DMS153 treated with DMSO at 0.1 percent for 48 hours (cell line): Measurements from ENCODE around the gene FAAP100.

Experiments used
- DNase-seq: peaks from one replicate; lab custom pipeline; 2025; ENCODE audit not compliant: unreplicated experiment; lab: John Stamatoyannopoulos, UW

The FAAP100 gene

DNA sequence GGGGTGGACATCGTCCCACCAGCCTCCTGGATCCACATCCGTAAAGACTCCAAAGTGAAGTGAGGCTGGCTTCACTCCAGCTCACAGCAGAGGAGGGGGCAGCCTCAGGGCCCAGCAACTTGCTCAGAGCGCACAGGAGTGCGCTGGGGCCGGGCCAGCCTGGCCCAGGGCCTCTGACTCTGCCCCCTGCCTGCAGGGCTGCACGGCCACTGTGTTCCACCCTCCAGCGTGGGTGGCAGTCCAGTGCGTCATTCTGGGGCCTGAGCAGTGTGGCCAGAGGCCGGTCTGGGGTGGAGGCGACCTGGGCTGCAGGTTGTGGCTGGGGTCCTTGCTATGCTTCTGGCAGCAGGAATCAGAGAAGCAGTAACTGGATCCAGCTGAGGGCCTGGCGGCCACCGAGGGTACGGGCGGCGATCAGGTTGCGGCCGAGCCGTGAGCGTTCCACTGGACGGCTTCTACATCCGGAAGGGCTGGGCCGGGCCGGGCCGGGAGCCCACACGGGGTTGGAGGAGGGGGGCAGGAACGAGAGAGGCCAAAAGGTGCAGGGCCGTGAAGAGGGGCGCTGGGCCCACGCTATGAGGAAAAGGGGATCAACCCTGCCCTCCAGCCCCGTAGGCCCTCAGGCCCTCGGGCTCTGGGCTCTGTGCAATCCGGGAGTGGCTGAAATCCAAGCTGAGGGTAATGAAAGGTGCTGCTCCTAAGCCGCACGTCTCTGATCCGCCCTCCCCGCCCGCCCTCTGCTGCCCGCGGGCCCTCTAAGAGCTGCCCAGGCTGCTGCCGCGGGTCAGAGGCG lies 24.4 kb downstream of the FAAP100 start, which contains the start of gene FSCN2:
FSCN2 (plus strand) TSS at position 787 of the 793 bp plus-strand sequence. CDS start 155 bp downstream, outside the sequence.
- no peak for DNase-seq

GRCh38 chr17:81526662-81527571 lies 25.2 kb downstream of the FAAP100 start:
- DNase-seq: no peak

DNA sequence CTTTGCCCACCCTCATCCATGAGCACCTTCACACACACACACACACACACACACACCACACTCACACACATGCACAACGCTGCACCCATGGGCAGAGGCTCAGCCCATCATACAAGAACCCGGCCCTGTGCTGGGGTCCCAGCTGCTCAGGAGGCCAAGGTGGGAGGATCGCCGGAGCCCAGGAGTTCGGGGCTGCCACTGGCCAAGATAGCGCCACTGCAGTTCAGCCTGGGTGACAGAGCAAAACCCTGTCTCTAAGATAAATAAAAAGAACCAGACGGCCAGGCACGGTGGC lies 27.3 kb downstream of the FAAP100 start:
- no peak for DNase-seq

DNA sequence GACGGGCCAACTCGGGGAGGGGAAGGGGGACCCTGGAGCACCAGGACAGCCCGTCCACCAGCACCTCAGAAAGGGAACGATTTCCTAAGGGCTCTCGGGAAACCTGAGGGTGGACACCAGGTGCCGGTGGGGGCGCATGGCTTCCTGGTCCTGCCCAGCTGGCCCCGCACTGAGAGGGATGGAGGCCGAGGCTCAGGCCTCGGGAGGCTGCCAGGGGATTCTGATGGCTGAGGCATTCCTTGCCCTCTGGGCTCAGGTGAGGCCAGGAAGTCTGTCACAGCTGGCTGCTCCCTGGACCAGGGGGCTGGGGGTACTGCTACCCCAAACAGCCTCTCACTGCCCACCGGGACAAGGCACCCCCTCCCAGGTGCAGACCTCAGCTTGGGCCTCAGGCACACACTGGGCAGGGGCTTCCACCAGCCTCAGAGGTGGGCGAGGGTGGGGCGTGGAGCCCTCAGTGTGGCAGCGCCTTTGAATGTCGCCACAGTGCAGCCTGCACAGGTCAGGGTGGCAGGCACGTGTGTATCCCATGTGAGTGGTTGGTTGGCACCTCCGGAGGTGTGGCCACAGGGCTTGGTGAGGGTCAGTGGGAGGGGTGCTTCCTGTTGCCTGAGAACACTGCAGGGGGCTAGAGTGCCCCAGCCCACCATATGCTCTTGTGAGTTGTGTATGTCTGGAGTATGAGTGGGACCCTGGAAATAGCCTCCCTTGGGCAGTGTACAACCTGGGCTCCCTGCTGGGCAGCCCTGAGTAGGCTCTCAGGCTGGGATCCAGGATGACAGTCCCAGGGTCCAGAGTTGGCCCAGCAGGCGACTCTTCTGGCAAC lies 27.9 kb downstream of the FAAP100 start:
- no peak for DNase-seq

GRCh38 chr17:81523402-81524038 lies 28.6 kb downstream of the FAAP100 start:
- DNase-seq: peak; percentile 21

GRCh38 chr17:81522491-81523401 lies 29.4 kb downstream of the FAAP100 start:
- no peak for DNase-seq

- DNase-seq: no peak
These were observed 31.9 kb downstream of the FAAP100 start for GRCh38 chr17:81520021-81520901.

DNA sequence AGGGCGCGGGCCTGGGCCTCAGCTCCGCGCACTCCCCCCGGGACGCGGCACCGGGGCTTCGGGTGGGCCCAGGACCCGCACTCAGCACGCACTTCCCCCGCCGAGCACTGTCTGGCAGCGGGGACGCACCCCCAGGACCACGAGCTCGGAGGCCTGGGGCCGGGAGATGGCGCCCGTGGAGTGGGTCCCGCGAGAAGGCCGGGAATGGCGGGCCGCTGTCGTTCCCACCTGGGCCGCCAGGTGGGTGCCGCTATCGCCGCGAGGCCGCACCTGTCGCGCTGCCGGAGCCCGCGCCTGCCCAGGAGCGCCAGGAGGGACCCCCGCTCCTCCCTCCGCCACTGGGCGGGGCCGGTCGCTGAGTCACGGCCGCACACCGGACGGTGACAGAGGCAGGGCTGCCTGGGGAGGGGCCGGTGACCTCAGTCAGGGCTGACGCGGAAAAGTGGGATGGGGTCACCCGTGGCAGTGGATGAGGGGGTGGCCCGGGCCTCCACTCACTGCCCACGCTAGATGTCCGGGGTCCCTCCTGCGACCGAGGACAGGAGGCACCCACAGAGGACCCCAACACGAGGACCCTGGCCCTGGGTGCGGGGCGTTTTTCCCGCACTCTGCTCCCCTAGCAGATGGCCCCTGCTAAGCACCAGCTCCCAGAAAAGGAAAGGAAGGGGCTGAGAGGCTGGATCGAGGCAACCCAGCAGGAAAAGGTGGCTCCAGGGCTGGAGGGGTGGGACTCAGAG lies 32.7 kb downstream of the FAAP100 start:
- DNase-seq: peak; percentile 50

DNA sequence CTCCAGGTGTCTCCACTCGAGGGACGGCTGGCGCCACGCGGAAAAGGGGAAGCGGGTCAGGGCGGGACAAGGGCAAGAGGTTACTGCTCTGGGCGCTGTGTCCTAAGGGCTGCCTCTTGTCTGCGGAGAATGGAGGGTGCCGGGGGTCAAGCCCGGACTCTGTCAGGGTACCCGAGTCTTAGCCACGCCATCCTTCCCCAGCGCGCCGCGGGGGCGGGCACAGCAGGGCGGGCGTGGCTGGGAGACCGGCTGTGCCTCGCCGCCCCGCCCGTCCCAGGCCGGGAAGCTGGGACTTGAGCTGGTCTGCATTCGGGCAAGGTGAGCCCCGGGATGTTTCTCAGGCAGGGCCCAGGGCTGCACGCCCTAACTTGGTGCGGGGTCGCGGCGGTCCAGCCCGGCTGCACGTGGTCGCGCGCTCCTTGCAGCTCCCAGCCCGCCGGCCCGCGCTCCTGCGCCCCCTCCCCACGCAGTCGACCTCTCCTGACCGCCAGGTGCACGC lies 33.3 kb downstream of the FAAP100 start:
- DNase-seq: no peak

DNA sequence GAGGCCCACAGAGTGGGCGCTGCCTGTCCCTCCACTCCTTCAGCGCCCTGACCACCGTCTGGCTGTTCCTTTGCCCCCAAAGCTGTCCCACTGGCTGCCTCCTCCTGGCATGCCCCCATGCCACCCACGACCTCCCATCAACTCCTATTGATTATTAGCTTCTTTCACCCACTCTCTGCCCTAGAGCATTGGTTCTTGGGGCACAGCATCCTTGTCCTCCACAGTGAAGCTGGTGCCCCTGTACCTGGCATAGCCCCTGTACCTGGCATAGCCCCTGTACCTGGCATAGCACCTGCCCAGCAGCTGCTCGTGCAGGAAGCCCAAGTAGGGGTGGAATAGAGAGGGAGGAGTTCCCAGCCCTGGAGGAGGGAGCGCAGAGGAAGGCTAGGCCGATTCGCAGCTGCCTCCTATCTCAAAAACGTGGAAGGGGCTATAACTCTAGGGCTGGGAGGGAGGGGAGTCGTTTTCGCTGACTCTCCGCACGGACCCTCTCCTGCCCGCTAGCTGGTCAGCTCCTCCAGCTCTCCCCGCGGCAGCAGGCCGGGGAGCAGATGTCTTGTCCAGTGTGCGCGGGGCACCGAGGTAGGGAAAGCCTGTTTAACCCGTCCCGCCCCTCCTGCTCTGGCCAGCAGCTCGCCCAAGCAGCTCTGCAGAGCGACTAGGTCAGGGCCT lies 33.9 kb downstream of the FAAP100 start:
- peak; percentile 38 for DNase-seq

DNA sequence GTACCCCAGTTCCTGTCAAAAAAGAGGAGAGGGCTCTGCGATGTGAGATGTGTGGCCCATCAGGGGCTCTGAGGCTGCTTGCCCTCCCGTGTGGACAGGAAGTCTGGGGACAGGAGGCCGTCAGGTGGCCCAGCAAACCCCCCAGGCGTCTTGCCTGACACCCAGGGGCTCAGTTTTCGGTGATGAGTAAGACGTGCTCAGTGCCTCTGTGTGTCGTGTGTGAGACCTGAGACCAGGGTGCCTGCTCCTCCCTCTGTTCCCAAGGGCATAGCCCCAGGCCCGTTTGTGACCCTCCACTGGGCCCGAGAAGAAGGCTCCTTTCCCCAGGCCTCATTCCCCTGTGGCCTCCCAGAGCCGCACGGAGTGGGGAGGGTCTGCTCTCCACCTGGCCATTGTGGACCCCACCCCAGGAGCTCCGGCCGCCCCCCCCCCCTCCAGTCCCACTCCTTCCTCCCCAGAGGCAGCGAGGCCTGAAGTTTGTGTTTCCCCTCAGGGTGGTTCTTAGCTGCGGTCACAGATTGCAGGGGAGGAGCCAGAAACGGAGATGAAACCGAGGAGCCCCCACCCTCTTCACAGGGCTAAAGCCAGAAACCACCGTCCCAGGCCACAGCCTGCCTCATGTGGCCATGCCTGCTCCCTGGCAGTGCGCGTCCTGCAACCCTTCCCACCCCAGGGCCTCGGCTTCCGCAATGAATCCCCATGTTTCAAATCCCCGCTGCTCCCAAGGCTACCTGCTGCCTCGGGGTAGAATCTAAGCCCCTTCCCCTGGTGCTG lies 34.6 kb downstream of the FAAP100 start:
- no peak for DNase-seq

DNA sequence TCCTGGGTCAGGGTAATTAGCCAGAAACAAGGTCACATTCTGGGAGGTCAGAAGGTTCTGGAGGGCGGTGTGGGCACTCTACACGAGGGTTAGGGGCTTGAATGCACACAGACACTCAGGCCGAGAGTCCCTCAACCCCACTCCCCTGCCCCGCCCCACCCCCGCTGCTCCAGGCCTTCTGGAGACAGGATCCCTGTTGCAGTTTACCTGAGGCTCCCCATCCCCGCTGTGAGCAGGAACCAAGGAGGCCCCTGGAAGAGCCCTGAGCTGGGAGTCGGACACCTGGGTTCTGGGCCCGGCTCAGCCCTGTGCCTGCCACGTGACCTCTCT lies 35.2 kb downstream of the FAAP100 start:
- no peak for DNase-seq

DNA sequence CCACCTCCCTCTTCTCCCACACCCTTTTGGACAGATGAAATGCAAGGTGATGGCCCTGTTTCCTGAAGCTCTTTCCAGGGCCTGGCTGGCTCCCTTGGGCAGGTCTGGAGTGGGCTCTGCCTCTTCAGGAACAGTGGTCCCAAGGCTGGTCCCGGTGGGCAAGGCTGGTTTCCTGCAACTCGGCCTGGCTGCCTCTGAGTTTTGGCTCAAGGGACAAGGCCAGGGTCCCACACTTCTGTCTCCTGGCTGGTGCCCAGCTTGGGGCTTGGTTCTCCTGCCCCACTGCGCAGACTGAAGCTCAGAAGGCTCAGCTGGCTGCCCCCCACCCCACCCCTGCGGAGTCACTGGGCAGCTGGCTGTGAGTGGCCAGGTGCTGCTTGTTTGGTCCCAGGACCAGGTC lies 35.7 kb downstream of the FAAP100 start:
- DNase-seq: no peak

GRCh38 chr17:81515530-81516041 lies 36.6 kb downstream of the FAAP100 start:
- no peak for DNase-seq

- DNase-seq: peak; percentile 49
These were observed 37.2 kb downstream of the FAAP100 start for GRCh38 chr17:81514739-81515529.

GRCh38 chr17:81514489-81514738 lies 37.7 kb downstream of the FAAP100 start:
- DNase-seq: no peak
